HUES48 (cell line): Measurements from ENCODE around the gene TLCD4.

Experiments
- H3K27ac ChIP-seq: one replicate; pipeline ENCODE4 v1.7.0; 2013; ENCODE audit warnings: low read depth, low read length, inconsistent platforms
- H3K27me3 ChIP-seq: 2 replicates; pipeline ENCODE4 v1.6.1; 2013; ENCODE audit warnings: mild to moderate bottlenecking, low read length; ENCODE audit not compliant: control insufficient read depth, insufficient read depth
- H3K36me3 ChIP-seq: 2 replicates; pipeline ENCODE4 v1.6.1; 2013; ENCODE audit warnings: low read length; ENCODE audit not compliant: control insufficient read depth, insufficient read depth
- H3K4me1 ChIP-seq: 2 replicates; pipeline ENCODE4 v1.6.1; 2013; ENCODE audit warnings: mild to moderate bottlenecking, low read length; ENCODE audit not compliant: control insufficient read depth, insufficient read depth
- H3K4me3 ChIP-seq: 2 replicates; pipeline ENCODE4 v1.5.1; 2013; ENCODE audit warnings: mild to moderate bottlenecking, low read depth, low read length
- H3K9ac ChIP-seq: 2 replicates; pipeline ENCODE4 v1.6.1; 2013; ENCODE audit warnings: mild to moderate bottlenecking, low read depth, low read length, moderate library complexity
- H3K9me3 ChIP-seq: 2 replicates; pipeline ENCODE4 v1.6.1; 2013; ENCODE audit warnings: low read length; ENCODE audit not compliant: control insufficient read depth, insufficient read depth

Gene TLCD4

DNA sequence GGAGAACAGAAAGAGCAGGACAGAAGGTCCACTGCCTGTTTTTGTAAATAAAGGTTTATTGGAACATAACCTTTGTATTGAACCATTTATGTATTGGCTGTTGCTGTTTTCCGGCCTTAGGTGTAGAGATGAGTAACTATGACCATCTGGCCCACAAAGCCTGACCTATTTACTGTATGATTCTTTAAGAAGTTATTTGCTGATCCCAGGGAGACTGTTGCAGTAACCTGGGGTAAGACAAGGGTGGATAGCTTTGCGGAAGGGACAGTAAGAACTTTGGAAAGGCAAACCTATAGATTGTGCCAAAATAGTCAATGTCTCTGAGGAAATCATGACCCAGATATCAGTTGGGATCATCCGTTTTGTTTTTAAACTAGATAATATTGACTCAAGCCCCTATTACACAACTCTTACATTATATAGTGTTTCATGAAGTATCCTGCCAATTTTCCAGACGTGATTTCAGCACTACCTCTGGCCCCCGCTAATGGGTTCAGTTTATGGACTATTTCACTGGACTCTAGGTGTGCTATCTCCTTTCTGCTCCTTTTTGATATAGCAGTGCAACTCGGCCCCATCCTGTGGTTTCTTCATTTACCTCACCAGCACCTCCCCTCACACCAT lies 20.8 kb upstream of the TLCD4 start:
- H3K4me3 ChIP-seq = no peak overlapping the region
- no peak overlapping the region for H3K9ac ChIP-seq
- no peaks in the 10 kb centered on the region for H3K9me3 ChIP-seq
- H3K27ac ChIP-seq = no peak overlapping the region
- H3K4me1 ChIP-seq = no peaks in the 10 kb centered on the region
- H3K36me3 ChIP-seq = no peaks in the 10 kb centered on the region
- no peaks in the 10 kb centered on the region for H3K27me3 ChIP-seq

GRCh38 chr1:95097426-95097825 lies 19.7 kb upstream of the TLCD4 start:
- no peaks in the 10 kb centered on the region for H3K27me3 ChIP-seq
- H3K27ac ChIP-seq = no peak overlapping the region
- no peaks in the 10 kb centered on the region for H3K9me3 ChIP-seq
- no peaks in the 10 kb centered on the region for H3K4me1 ChIP-seq
- no peak overlapping the region for H3K4me3 ChIP-seq
- no peak overlapping the region for H3K9ac ChIP-seq
- no peaks in the 10 kb centered on the region for H3K36me3 ChIP-seq

- Histone ChIP-seq H3K27ac (no peak overlapping the region), H3K4me1 (no peaks in the 10 kb centered on the region), H3K27me3 (no peaks in the 10 kb centered on the region), H3K9me3 (no peaks in the 10 kb centered on the region), H3K4me3 (no peak overlapping the region), H3K36me3 (no peaks in the 10 kb centered on the region), H3K9ac (no peak overlapping the region)
Measured at GRCh38 chr1:95098196-95098595, 19.0 kb upstream of the TLCD4 start.

DNA sequence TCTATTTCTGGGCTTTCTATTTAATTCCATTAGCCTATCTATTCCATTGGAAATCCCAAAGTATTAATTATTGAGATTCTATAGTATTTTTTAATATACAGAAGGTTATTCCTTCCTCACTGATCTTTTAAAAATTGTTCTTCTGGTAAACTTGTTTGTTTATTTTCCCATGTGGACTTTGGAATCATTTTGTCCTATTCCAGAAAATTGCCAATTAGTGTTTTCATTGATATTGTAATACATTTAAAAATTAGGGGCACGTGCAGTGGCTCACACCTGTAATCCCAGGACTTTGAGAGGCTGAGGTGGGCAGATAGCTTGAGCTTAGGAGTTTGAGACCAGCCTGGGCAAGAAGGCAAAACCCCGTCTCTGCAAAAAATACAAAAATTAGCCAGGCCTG lies 8.4 kb upstream of the TLCD4 start:
- Histone ChIP-seq H3K27me3 (no peaks in the 10 kb centered on the region), H3K27ac (no peak overlapping the region), H3K4me3 (no peak overlapping the region), H3K36me3 (no peaks in the 10 kb centered on the region), H3K9ac (no peak overlapping the region), H3K4me1 (no peaks in the 10 kb centered on the region), H3K9me3 (no peaks in the 10 kb centered on the region)

DNA sequence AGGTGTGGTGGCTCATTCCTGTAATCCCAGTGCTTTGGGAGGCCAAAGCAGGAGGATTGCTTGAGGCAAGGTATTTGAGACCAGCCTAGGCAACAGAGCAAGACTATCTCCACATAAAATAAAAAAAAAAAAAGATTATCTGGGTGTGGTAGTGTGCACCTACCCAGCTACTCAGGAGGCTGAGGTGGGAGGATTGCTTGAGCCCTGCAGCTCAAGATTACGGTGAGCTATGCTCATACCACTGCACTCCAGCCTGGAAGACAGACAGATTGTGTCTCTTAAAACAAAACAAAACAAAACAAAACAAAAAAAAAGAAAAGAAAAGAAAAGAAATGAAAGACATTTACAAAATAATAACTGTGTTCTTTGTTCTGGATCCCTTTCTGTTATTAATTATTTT lies 6.1 kb upstream of the TLCD4 start:
- Histone ChIP-seq H3K27me3 (no peaks in the 10 kb centered on the region), H3K27ac (no peak overlapping the region), H3K4me3 (no peak overlapping the region), H3K9me3 (no peaks in the 10 kb centered on the region), H3K4me1 (0 out of 2 replicates have a peak, but pooled peaks cover under 1% of the 10 kb centered on the region), H3K36me3 (no peaks in the 10 kb centered on the region), H3K9ac (no peak overlapping the region)

DNA sequence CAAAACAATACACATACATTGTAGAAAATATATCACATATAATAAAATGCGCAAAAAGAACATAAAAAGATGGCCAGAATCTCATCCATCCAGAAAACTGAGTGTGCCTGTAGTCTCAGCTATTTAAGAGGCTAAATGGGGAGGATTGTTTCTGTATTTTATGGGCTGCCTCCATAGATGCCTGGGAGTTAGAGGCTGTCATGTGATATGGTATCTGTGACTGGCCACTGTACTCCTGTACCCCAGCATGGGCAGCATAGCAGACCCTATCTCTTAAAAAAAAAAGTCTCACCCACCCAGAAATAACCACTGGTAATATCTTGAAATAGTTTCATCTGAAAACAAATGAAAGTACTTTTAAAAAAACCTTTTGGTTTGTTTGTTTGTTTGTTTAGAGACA lies 3.5 kb upstream of the TLCD4 start:
- Histone ChIP-seq H3K9ac (no peak overlapping the region), H3K4me1 (0 out of 2 replicates have a peak, but pooled peaks cover 10% of the 10 kb centered on the region), H3K9me3 (no peaks in the 10 kb centered on the region), H3K27me3 (peaks cover 8% of the 10 kb centered on the region), H3K27ac (no peak overlapping the region), H3K36me3 (no peaks in the 10 kb centered on the region), H3K4me3 (no peak overlapping the region)

DNA sequence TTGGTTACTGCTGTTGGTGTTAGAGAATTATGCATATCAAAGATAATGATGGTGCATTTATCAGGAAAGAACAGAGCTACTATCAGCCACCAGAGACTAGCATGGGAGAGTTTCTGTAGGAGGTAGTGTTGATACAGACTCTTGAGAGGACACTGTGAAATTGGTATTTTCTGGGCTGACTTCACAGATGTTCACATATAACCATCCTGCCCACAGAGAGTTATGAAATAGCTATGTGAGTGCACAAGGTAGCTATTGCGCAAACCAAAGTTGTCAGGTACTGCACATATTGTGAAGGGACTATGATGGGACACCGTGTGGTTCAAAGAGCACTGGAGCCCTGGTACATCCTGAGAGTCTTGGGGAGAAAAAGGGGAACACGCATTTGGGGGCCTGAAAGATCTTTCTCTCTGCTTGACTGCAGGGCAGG lies 1.4 kb upstream of the TLCD4 start:
- no peaks in the 10 kb centered on the region for H3K9me3 ChIP-seq
- H3K4me3 ChIP-seq = no peak overlapping the region
- no peaks in the 10 kb centered on the region for H3K36me3 ChIP-seq
- peaks cover 14% of the 10 kb centered on the region for H3K27me3 ChIP-seq
- peaks cover 18% of the 10 kb centered on the region; the same call in 1 of the 2 replicates for H3K4me1 ChIP-seq
- H3K9ac ChIP-seq = no peak overlapping the region
- no peak overlapping the region for H3K27ac ChIP-seq

DNA sequence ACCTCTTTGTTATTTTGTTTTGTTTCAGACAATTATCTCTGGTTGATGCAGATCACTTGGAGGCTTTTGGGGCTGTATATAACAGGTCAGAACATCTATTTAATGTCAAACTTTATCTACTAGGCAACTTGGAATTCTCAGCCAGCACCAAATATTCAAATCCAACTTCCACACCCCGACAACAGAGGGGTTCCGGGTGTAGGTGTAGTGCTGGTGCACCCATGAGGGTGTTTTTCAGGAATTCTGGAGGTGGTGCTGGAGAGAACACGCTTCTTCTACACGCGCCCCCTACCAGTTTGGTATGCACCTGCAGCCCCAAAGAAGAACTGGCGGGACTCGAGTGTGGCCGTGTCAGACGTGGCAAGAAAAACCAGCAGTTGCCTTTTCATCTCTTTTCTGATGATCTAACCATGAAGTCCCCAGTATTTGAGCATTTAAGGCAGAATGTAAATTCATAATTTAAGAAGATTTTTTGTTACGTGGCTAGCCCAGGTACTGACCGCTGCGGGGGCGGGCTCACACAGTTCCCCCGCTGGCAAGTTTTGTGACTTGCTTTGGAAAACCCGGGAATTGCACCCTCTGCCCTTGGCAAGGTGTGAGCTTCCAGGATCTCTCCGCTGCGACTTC lies 462 bp upstream of the TLCD4 start:
- Histone ChIP-seq H3K4me1 (peaks cover 18% of the 10 kb centered on the region; the same call in 1 of the 2 replicates), H3K9ac (no peak overlapping the region), H3K27ac (peak overlapping the region; percentile 21)

DNA sequence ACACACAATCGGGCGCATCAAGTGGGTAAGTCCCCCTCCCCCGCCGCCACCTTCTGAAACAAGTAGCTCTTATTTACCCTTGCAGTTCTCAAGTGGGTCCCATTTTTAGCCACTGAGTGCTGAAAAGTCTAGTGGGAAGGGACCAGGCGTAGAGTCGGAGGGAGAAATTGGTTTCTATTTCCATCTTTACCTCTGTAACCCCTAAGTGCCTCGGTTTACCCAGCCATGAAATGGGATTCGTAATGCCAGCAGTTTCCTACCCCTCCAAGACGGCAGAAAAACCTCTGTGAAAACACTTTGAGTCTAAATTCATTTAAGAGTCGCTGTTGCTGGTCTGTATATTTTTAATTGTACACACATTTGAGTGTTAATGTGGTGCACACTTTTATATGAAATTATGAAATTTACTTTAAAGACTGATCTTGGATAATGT lies 928 bp downstream of the TLCD4 start:
- peaks cover 14% of the 10 kb centered on the region for H3K27me3 ChIP-seq
- peak overlapping the region; percentile 86 for H3K4me3 ChIP-seq
- no peaks in the 10 kb centered on the region for H3K9me3 ChIP-seq
- H3K9ac ChIP-seq = peak overlapping the region; percentile 10; the same call in 1 of the 2 replicates
- no peak overlapping the region for H3K27ac ChIP-seq
- H3K36me3 ChIP-seq = no peaks in the 10 kb centered on the region
- H3K4me1 ChIP-seq = peaks cover 18% of the 10 kb centered on the region; the same call in 1 of the 2 replicates

More for the DNA sequence above, 462 bp upstream of the TLCD4 start:
- Histone ChIP-seq H3K27me3 (peaks cover 14% of the 10 kb centered on the region), H3K4me3 (peak overlapping the region; percentile 86), H3K36me3 (no peaks in the 10 kb centered on the region), H3K9me3 (no peaks in the 10 kb centered on the region)

DNA sequence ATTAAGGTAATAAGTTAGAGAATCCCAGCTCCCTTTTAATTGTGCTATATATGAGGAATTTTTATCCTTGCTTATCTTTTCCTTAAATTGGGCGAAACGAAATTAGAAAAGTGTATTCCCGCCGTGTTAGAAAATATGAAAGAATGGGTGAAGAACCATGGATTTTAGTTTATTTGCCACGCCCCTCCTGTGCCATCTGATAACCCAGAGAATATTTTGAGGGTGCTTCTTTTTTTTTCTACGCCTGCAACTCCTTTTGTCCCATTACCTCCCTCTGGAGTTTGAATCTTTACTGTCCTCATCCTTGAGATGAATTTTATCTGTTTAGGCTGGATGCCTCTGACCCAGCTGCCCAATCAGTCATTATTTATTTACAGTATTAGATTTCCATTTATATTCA lies 1.6 kb downstream of the TLCD4 start:
- H3K27me3 ChIP-seq = peaks cover 14% of the 10 kb centered on the region

DNA sequence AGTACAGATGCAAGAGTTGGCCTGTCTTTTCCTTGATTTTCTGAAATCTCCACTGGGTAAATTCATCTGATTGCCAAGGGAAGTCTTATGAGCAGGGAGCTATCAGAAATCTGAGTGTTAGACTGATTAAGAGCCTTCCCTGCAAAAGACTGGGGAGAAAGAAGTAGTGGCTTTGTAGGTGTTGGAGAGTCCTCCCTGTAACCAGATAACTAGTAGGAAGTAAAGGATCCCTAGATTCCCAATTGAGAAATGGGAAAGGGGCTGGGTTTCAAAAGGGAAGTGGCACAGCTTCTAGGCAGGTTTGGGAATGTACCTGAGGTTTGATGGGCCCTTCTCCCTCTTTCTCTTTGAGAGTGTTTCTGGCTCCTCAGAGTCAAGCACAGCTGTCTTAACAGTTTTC lies 2.1 kb downstream of the TLCD4 start:
- Histone ChIP-seq H3K4me1 (peaks cover 18% of the 10 kb centered on the region; the same call in 1 of the 2 replicates), H3K27ac (no peak overlapping the region), H3K27me3 (peaks cover 14% of the 10 kb centered on the region), H3K9me3 (no peaks in the 10 kb centered on the region), H3K9ac (no peak overlapping the region), H3K4me3 (no peak overlapping the region), H3K36me3 (no peaks in the 10 kb centered on the region)

More for the DNA sequence above, 1.6 kb downstream of the TLCD4 start:
- H3K9me3 ChIP-seq = no peaks in the 10 kb centered on the region
- H3K4me3 ChIP-seq = peak overlapping the region; percentile 86; the same call in 1 of the 2 replicates
- H3K4me1 ChIP-seq = peaks cover 18% of the 10 kb centered on the region; the same call in 1 of the 2 replicates
- H3K36me3 ChIP-seq = no peaks in the 10 kb centered on the region
- H3K9ac ChIP-seq = no peak overlapping the region
- no peak overlapping the region for H3K27ac ChIP-seq
